Measurements from ENCODE around the gene PSD. TPM values are rescaled to one million over a fixed set of nuclear protein-coding genes. Genes with fewer than 3 reads are reported as not detected.

PSD gene
- total RNA-seq, 1 experiment from 2014 or later = 1.6 TPM

DNA sequence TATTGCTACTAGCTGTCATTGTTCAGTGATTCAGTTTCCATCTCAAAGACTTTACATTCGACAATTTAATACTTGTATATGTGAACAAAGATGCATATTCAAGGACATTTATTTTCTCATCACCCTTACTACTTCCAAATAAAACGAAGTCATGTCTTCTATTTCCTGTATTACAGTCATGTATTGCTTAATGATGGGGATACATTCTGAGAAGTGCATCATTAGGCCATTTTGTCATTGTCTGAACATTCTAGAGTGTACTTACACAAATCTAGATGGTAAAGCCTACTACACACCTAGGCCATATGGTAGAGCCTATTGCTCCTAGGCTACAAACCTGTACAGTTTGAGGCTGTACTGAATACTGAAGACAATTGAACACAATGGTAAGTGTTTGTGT is 26.3 kb upstream of the PSD start:
- no peaks in the 10 kb centered on the region for H3K79me2 ChIP-seq (ENCODE audit: low read depth)
- no peak overlapping the region for H2AFZ ChIP-seq
- no peaks in the 10 kb centered on the region for H3K36me3 ChIP-seq (ENCODE audit: low read depth)
- no peak overlapping the region for H3K4me2 ChIP-seq
- CTCF ChIA-PET = no interaction called here
- no peaks in the 10 kb centered on the region for H3K27me3 ChIP-seq (ENCODE audit: insufficient read depth, low read depth)
- DNase-seq = no peak
- POLR2A ChIA-PET (ENCODE audit: unreplicated experiment) = no interaction called here
- no peak for TF ChIP-seq CTCF (conservative IDR thresholded peaks at IDR 0.05)
- TF ChIP-seq EZH2 (IDR thresholded peaks at IDR 0.05; ENCODE audit: low read depth) = no peak
- H3K9me3 ChIP-seq (ENCODE audit: insufficient read depth, low read depth) = no peaks in the 10 kb centered on the region
- BruUV-seq (replicated peaks) = no TSS peak
- no peak overlapping the region for H3K27ac ChIP-seq
- H3K9me2 ChIP-seq (ENCODE audit: insufficient read depth) = no peaks in the 10 kb centered on the region
- intact Hi-C loops (cut with micrococcal nuclease; ENCODE audit: unreplicated experiment) = no loop called here
- no peak overlapping the region for H3K4me3 ChIP-seq
- H4K20me1 ChIP-seq (ENCODE audit: insufficient read depth) = no peaks in the 10 kb centered on the region
- H3F3A ChIP-seq (ENCODE audit: insufficient read depth, low read depth) = no peaks in the 10 kb centered on the region
- peaks cover 4% of the 10 kb centered on the region; the same call in 1 of the 2 replicates for H3K4me1 ChIP-seq (replicated peaks; ENCODE audit: insufficient read depth)

- intact Hi-C loops (cut with micrococcal nuclease; ENCODE audit: unreplicated experiment) = no loop called here
- no peaks in the 10 kb centered on the region for H3K9me2 ChIP-seq (ENCODE audit: insufficient read depth)
- no peaks in the 10 kb centered on the region for H3K27me3 ChIP-seq (ENCODE audit: insufficient read depth, low read depth)
- no peak overlapping the region for H2AFZ ChIP-seq
- no peaks in the 10 kb centered on the region for H3K4me1 ChIP-seq (replicated peaks; ENCODE audit: insufficient read depth)
- POLR2A ChIA-PET (ENCODE audit: unreplicated experiment) = no interaction called here
- H3K27ac ChIP-seq = no peak overlapping the region
- no peaks in the 10 kb centered on the region for H3F3A ChIP-seq (ENCODE audit: insufficient read depth, low read depth)
- no peaks in the 10 kb centered on the region for H3K36me3 ChIP-seq (ENCODE audit: low read depth)
- no peaks in the 10 kb centered on the region for H3K79me2 ChIP-seq (ENCODE audit: low read depth)
- no peaks in the 10 kb centered on the region for H4K20me1 ChIP-seq (ENCODE audit: insufficient read depth)
- H3K4me3 ChIP-seq = no peak overlapping the region
- no peaks in the 10 kb centered on the region for H3K9me3 ChIP-seq (ENCODE audit: insufficient read depth, low read depth)
- CTCF ChIA-PET = no interaction called here
- no peak for DNase-seq
- no peak for TF ChIP-seq CTCF (conservative IDR thresholded peaks at IDR 0.05)
- no peak for TF ChIP-seq EZH2 (IDR thresholded peaks at IDR 0.05; ENCODE audit: low read depth)
- no TSS peak for BruUV-seq (replicated peaks)
- no peak overlapping the region for H3K4me2 ChIP-seq
Observed at GRCh38 chr10:102438374-102438773, 19.8 kb upstream of the PSD start.

DNA sequence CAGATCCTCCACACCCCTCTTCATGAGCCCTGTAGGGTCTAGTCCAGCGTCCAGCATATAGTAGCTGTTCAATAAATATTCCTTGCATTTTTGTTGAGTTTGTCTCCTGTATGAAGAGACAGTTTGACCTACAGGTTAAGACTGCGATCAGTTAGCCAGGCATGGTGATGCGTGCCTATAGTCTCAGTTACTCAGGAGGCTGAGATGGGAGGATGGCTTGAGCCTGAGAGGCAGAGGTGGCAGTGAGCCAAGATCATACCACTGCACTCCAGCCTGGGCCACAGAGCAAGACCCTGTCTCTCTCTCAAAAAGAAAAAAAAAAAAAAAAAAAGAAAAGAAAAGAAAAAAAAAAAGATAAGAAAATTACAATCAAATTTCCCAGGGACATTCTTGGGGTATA is 18.9 kb upstream of the PSD start:
- Histone ChIP-seq H4K20me1 (ENCODE audit: insufficient read depth) (no peaks in the 10 kb centered on the region), H3K9me2 (ENCODE audit: insufficient read depth) (no peaks in the 10 kb centered on the region), H3K79me2 (ENCODE audit: low read depth) (no peaks in the 10 kb centered on the region), H3K4me3 (no peak overlapping the region), H3K9me3 (ENCODE audit: insufficient read depth, low read depth) (no peaks in the 10 kb centered on the region), H3K4me2 (no peak overlapping the region), H3K36me3 (ENCODE audit: low read depth) (no peaks in the 10 kb centered on the region), H3K27ac (no peak overlapping the region), H3K4me1 (replicated peaks; ENCODE audit: insufficient read depth) (no peaks in the 10 kb centered on the region), H2AFZ (no peak overlapping the region), H3K27me3 (ENCODE audit: insufficient read depth, low read depth) (no peaks in the 10 kb centered on the region), H3F3A (ENCODE audit: insufficient read depth, low read depth) (no peaks in the 10 kb centered on the region)
- POLR2A ChIA-PET (ENCODE audit: unreplicated experiment) = no interaction called here
- BruUV-seq (replicated peaks) = no TSS peak
- TF ChIP-seq CTCF (conservative IDR thresholded peaks at IDR 0.05) = no peak
- TF ChIP-seq EZH2 (IDR thresholded peaks at IDR 0.05; ENCODE audit: low read depth) = no peak
- intact Hi-C loops (cut with micrococcal nuclease; ENCODE audit: unreplicated experiment) = no loop called here
- DNase-seq = no peak
- CTCF ChIA-PET = no interaction called here

Data from PC-9 (cell line).